Heart right ventricle (tissue), 16 donors: Measurements from ENCODE around the gene ST6GALNAC5. TPM values are rescaled to one million over a fixed set of nuclear protein-coding genes. Genes with fewer than 3 reads are reported as not detected.

ENCODE experiments used
- ATAC-seq, 8 donors: fragments of 200-7000 bp; cut with Tn5 transposase; one replicate each; pipeline ENCODE4 v1.9.1; 2020; ENCODE audit warnings: mild to moderate bottlenecking in 8 of 8, moderate library complexity in 8 of 8, moderate number of reproducible peaks in 1 of 8
- DNase-seq, 2 donors: peaks; one replicate each; pipeline ENCODE4 v3.0.0-alpha.2; 2020
- H3K27ac ChIP-seq, 10 donors: fragments of 200-600 bp; sonication (generic) in 2 of 10; one replicate each; pipeline versions ENCODE4 v1.5.0 to v1.8.0; 2020 to 2022; ENCODE audit warnings: mild to moderate bottlenecking in 3 of 10
- H3K27me3 ChIP-seq, 7 donors: fragments of 200-600 bp; one replicate each; pipeline ENCODE4 v1.8.0; 2021 to 2022; ENCODE audit warnings: mild to moderate bottlenecking in 2 of 7
- H3K36me3 ChIP-seq, 9 donors: fragments of 200-600 bp; sonication (generic) in 1 of 9; one replicate each; pipeline versions ENCODE4 v1.5.0 to v1.8.0; 2020 to 2022; ENCODE audit warnings: mild to moderate bottlenecking in 2 of 9
- H3K4me1 ChIP-seq, 9 donors: fragments of 200-600 bp; sonication (generic) in 1 of 9; one replicate each; pipeline versions ENCODE4 v1.5.0 to v1.8.0; 2020 to 2022; ENCODE audit warnings: mild to moderate bottlenecking in 4 of 9
- H3K4me3 ChIP-seq, 10 donors: fragments of 200-600 bp; sonication (generic) in 2 of 10; one replicate each; pipeline versions ENCODE4 v1.5.0 to v1.8.0; 2020 to 2022; ENCODE audit warnings: mild to moderate bottlenecking in 7 of 10, moderate library complexity in 2 of 10
- H3K9me3 ChIP-seq, 11 donors: fragments of 200-600 bp in 10 of 11; sonication (generic) in 2 of 11; one replicate each; pipeline versions ENCODE4 v1.5.0 to v1.8.0; 2013 to 2022; ENCODE audit warnings: mild to moderate bottlenecking in 2 of 11, control low read depth in 1 of 11, moderate library complexity in 1 of 11
- WGBS, 2 donors: extraction: QIAGEN DNeasy Blood & Tissue Kit; methylation state at CpG; one replicate each; pipeline ENCODE4 v1.1.7; 2013; ENCODE audit warnings: inconsistent platforms in 1 of 2; 5-methylcytosine and 5-hydroxymethylcytosine counted together
- intact Hi-C, 10 donors: fragments of 100-400 bp; cut with DNase I; formaldehyde crosslinking; loops; one replicate each; pipeline versions ENCODE4 v1.11.1 to v1.14.2; 2022
- polyA plus RNA-seq, 2 donors: library from polyadenylated mRNA; stranded (reverse); fragments of 200-250 nt; gene quantifications; one replicate each; pipeline ENCODE4 v1.2.3, GENCODE V29; 2013
- total RNA-seq, 10 donors: library from RNA; stranded (reverse); fragmentation: NEBNext Ultra II Directional in 3 of 10; extraction: Animal tissue kit (Norgen Biotek cat#: 25700) in 3 of 10; gene quantifications; one replicate each; pipeline versions ENCODE4 v1.2.1 to v1.2.4, GENCODE V29; 2021 to 2023
- TF ChIP-seq, protein P1 (sequence below), 9 donors: fragments of 200-600 bp; sonication (generic) in 2 of 9; IDR thresholded peaks; one replicate each; pipeline versions ENCODE4 v1.5.0 to v1.8.0; 2021 to 2022; ENCODE audit warnings: antibody characterized with exemption in 9 of 9, mild to moderate bottlenecking in 5 of 9, moderate library complexity in 1 of 9
- donor health status: Arrhythmogenic right ventricular cardiomyopathy.
- donor health status: ischemic (EF 13 %, LVEDD 7.1; RV severe dilation, severe dysfunction).
- donor health status: healthy with polysubstance abuse.
- donor health status: DM: no; HTN: yes; CAD: no.
- donor health status: DM: no; HTN: no; CAD: no.
- donor health status: ischemic (EF 25% LVEDD 6.9; RV normal size, moderate dysfunction).
- donor health status: ischemic (EF 25% LVEDD 5.7; RV mildly dilated, moderate dysfunction).
- donor health status: healthy.
- donor health status: DM: yes; HTN: yes; CAD: no.
- donor health status: Ischemic cardiomyopathy.
- donor health status: ischemic (EF 35%, LVEDD 5.7; RV mildly dilated, moderate dysfunction).
- donor health status: nonischemic (EF 11% LVEDD 7.7; RV severe dilation, severe dysfunction).
- donor health status: DM: yes; HTN: yes; CAD: no.
- donor health status: PGD.
- donor health status: ischemic (EF 29% LVEDD 5.4; RV normal size, mild dysfunction).
- donor health status: nonischemic (EF 23%, LVEDD 6.1; RV moderate dilation, normal function).

Gene ST6GALNAC5
- total and polyA plus RNA-seq, 12 donors, result 0.17 to 1.3 (median 0.35) TPM; not detected in 2

DNA sequence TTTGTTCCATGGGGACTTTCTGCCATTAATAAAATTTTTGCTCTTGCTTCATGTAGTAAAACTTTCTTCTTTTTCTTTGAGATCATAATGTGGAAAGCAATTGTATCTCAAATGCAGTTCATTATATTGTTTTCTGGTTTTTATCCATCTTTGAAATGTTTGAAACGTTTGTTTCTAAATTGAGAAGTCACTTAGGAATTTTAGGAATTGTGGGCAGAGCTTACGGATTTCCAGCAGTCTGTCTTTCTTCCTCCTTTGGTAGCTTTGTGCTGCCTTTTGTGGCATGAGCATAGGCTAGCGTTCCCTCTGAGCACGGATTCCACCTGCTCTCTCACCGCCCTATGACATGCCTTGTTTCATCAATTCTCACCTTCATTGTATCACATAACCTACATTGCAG is 2.9 kb upstream of the ST6GALNAC5 start:
- Histone ChIP-seq H3K4me1 (peaks cover 0 to 25% (median 20%) of the 10 kb centered on the region in 9 donors), H3K36me3 (no peaks in the 10 kb centered on the region), H3K4me3 (no peak overlapping the region), H3K27ac (no peak overlapping the region), H3K27me3 (peaks cover 0 to 74% (median 65%) of the 10 kb centered on the region in 7 donors), H3K9me3 (no peaks in the 10 kb centered on the region)
- intact Hi-C loops, result no loop called here
- DNase-seq, result no peak
- 73 to 82% methylated on average over 5 of the region's 5 CpGs for WGBS, 2 donors
- TF ChIP-seq, protein P1, sequence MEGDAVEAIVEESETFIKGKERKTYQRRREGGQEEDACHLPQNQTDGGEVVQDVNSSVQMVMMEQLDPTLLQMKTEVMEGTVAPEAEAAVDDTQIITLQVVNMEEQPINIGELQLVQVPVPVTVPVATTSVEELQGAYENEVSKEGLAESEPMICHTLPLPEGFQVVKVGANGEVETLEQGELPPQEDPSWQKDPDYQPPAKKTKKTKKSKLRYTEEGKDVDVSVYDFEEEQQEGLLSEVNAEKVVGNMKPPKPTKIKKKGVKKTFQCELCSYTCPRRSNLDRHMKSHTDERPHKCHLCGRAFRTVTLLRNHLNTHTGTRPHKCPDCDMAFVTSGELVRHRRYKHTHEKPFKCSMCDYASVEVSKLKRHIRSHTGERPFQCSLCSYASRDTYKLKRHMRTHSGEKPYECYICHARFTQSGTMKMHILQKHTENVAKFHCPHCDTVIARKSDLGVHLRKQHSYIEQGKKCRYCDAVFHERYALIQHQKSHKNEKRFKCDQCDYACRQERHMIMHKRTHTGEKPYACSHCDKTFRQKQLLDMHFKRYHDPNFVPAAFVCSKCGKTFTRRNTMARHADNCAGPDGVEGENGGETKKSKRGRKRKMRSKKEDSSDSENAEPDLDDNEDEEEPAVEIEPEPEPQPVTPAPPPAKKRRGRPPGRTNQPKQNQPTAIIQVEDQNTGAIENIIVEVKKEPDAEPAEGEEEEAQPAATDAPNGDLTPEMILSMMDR (IDR thresholded peaks at IDR 0.05), result no peak
- ATAC-seq, result no peak

DNA sequence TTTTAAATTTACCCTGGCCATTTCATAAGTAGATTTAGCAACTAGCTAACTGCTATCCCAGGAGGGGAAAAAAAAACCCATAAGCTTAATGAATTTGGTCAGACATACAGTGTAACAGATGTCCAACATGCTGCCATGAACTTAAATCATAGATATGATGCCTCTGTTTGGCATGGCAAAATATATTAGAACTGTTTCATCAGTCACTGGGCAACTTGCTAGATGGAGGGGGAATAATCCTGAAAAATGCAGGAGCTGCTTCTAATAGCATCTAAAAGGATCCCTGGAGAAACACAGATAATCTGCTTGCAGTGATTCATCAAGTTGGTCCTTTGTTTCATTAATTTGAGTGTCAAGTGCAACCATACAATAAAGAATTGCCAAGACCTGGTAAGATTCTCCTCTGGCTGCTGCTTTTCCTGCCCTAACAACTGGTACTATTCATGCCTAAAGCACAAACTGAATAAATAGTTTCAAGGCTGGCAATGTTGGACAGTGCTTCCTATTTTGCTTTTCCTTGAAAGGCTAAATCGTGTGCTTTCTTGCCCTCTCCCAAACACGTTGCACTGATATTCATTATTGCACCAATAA is 1.5 kb upstream of the ST6GALNAC5 start:
- WGBS, 2 donors, result 83 to 88% methylated on average over 2 of the region's 2 CpGs
- H3K4me3 ChIP-seq, result no peak overlapping the region
- no peak for ATAC-seq
- DNase-seq, result no peak
- H3K9me3 ChIP-seq, result no peaks in the 10 kb centered on the region
- H3K4me1 ChIP-seq, result peaks cover 0 to 25% (median 20%) of the 10 kb centered on the region in 9 donors
- no peak overlapping the region for H3K27ac ChIP-seq
- intact Hi-C loops, result no loop called here
- peaks cover 0 to 82% (median 79%) of the 10 kb centered on the region in 7 donors for H3K27me3 ChIP-seq
- TF ChIP-seq, protein P1 (IDR thresholded peaks at IDR 0.05), result no peak
- H3K36me3 ChIP-seq, result no peaks in the 10 kb centered on the region

DNA sequence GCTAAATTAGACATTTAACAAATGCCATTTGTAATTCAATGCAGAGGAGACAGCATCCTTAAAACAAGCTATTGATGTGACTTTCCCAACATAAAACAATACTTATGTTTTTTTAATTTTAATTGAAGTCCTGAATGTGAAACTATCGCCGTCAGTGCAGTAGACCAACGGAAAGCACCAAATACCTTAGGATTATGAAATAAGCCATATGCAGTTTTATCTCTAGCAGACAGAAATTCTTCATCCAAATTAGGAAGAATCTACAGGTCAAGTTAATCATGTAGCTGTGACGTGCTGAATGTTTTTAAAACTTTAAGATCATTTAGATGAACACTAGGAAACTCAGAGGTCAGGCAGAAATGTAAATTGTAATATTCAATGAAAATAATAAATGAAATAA is 714 bp upstream of the ST6GALNAC5 start:
- Histone ChIP-seq H3K4me1 (peaks cover 0 to 25% (median 20%) of the 10 kb centered on the region in 9 donors), H3K4me3 (no peak overlapping the region), H3K27ac (no peak overlapping the region), H3K27me3 (peaks cover 0 to 87% (median 84%) of the 10 kb centered on the region in 7 donors), H3K9me3 (no peaks in the 10 kb centered on the region), H3K36me3 (no peaks in the 10 kb centered on the region)
- TF ChIP-seq, protein P1 (IDR thresholded peaks at IDR 0.05), result no peak
- ATAC-seq (no peak), DNase-seq (no peak)
- intact Hi-C loops, result no loop called here
- 83 to 89% methylated on average over 4 of the region's 4 CpGs for WGBS, 2 donors

DNA sequence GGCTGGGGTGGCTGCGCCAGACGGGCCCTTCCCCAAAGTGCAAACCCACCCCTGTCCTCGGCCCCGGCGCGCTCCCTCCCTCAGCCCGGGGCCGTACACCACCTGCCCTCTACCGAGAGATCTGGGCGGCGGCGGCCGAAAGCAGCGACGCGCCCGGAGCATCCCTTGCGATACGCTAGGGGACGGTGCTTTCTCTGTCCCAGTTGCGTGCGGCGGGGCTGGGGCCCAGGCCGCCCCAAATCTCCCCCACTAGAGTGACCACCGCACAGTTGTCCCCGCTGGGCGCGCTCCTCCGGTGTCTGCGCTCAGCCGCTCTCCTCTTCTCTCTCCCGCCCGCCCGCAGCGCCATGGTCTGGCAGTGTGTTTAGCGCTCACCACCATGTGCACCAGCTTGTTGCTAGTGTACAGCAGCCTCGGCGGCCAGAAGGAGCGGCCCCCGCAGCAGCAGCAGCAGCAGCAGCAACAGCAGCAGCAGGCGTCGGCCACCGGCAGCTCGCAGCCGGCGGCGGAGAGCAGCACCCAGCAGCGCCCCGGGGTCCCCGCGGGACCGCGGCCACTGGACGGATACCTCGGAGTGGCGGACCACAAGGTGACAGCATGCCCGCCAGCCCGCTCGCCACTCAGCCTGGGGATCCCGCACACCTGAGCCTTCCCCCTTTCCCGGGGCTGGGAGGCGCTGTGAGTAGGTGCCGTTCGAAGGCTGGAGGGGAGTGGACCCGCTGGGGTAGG is 1.0 kb downstream of the ST6GALNAC5 start:
- intact Hi-C loops, result no loop called here
- Histone ChIP-seq H3K4me1 (peaks cover 0 to 25% (median 20%) of the 10 kb centered on the region in 9 donors), H3K4me3 (peak overlapping the region; percentile 11 to 58 (median 42)), H3K36me3 (no peaks in the 10 kb centered on the region), H3K27me3 (peaks cover 0 to 84% (median 79%) of the 10 kb centered on the region in 7 donors), H3K9me3 (no peaks in the 10 kb centered on the region), H3K27ac (no peak overlapping the region)
- DNase-seq (peak in 1 of 2 donors; percentile 13), ATAC-seq (peak; percentile 17 to 87 (median 70))
- 1% methylated on average over 65 of the region's 65 CpGs for WGBS, 2 donors
- TF ChIP-seq, protein P1 (IDR thresholded peaks at IDR 0.05), result peak in 4 of 9 donors; percentile 7 to 31 (median 18)
